ENCODE results near the gene TRIM21. TPM values are rescaled to one million over a fixed set of nuclear protein-coding genes. Genes with fewer than 3 reads are reported as not detected.

TRIM21 gene
- polyA plus RNA-seq, 3 donors, result 16.8 to 42.5 (median 29.9) TPM

DNA sequence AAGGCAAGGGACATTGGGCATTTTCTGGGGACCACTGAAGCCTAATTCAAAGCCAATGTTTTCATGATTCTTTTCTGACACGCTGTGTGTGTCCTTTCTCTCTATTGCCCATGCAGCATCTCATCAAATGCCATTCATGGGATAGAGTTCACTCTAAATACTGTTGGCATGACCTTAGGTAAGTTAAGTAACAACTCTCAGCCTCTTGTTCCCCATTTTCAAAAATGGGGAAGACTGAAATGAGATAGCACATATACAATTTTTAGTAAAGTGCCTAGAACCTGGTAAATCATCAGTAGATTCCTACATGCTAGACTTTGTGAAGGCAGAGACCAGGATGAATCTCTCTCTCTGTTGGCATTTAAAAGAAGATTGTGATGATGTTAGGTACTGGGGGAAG lies 42.9 kb upstream of the TRIM21 start:
- H3K36me3 ChIP-seq (replicated peaks in 1 of 2; ENCODE audit: control insufficient read depth in 1 of 2, insufficient read depth in 2 of 2, low read length in 2 of 2), result no peaks in the 10 kb centered on the region
- no peak overlapping the region for H3K4me3 ChIP-seq (replicated peaks in 1 of 3; ENCODE audit: low read depth in 2 of 3, low read length in 3 of 3)
- H3K27me3 ChIP-seq (ENCODE audit: control insufficient read depth in 2 of 2, insufficient read depth in 2 of 2, low read length in 2 of 2), result no peaks in the 10 kb centered on the region
- no peaks in the 10 kb centered on the region for H3K9me3 ChIP-seq (replicated peaks in 1 of 2; ENCODE audit: control insufficient read depth in 1 of 2, insufficient read depth in 1 of 2, low read length in 2 of 2)
- H3K4me1 ChIP-seq (ENCODE audit: control insufficient read depth in 1 of 2, insufficient read depth in 2 of 2, low read length in 2 of 2), result peaks cover 57 to 69% of the 10 kb centered on the region in 2 donors
- Mint-ChIP-seq H3K4me3 (peak overlapping the region in 1 of 2 donors; percentile 47), H3K4me1 (peaks cover 79% of the 10 kb centered on the region), H3K27me3 (ENCODE audit: low read depth in 3 of 3) (no peaks in the 10 kb centered on the region), H3K36me3 (peaks cover 18 to 31% of the 10 kb centered on the region in 2 donors), H3K27ac (peak overlapping the region; percentile 72 to 86 (median 84)), H3K9me3 (peaks cover 0 to 26% (median 5%) of the 10 kb centered on the region in 7 donors)
- H3K27ac ChIP-seq (ENCODE audit: low read depth in 1 of 2, low read length in 2 of 2), result peak overlapping the region in 1 of 2 donors; percentile 82
- H3K4me2 ChIP-seq (replicated peaks; ENCODE audit: extremely low read depth, low read length, poor library complexity, severe bottlenecking), result peak overlapping the region; percentile 12
- H3K79me2 ChIP-seq (ENCODE audit: insufficient read depth, low read length), result peaks cover 9% of the 10 kb centered on the region
- no peaks in the 10 kb centered on the region for H4K20me1 ChIP-seq (ENCODE audit: insufficient read depth, low read length)
- intact Hi-C loops (cut with micrococcal nuclease), result loop anchor here in 1 of 2 donors (10.0 kb wide), 1 partner anchor 48 kb away; the partner anchor contains the start of gene OR52K1
- WGBS (ENCODE audit: insufficient coverage), result no CpG with 5 or more reads among the region's 1 CpG
- no peak overlapping the region for H3K9ac ChIP-seq (ENCODE audit: insufficient read depth, low read length, poor library complexity, severe bottlenecking)
- H2AFZ ChIP-seq (ENCODE audit: insufficient read depth, low read depth, low read length, poor library complexity, severe bottlenecking), result no peak overlapping the region
- peak; percentile 38 to 64 (median 61) for DNase-seq
- TF ChIP-seq, protein P1, sequence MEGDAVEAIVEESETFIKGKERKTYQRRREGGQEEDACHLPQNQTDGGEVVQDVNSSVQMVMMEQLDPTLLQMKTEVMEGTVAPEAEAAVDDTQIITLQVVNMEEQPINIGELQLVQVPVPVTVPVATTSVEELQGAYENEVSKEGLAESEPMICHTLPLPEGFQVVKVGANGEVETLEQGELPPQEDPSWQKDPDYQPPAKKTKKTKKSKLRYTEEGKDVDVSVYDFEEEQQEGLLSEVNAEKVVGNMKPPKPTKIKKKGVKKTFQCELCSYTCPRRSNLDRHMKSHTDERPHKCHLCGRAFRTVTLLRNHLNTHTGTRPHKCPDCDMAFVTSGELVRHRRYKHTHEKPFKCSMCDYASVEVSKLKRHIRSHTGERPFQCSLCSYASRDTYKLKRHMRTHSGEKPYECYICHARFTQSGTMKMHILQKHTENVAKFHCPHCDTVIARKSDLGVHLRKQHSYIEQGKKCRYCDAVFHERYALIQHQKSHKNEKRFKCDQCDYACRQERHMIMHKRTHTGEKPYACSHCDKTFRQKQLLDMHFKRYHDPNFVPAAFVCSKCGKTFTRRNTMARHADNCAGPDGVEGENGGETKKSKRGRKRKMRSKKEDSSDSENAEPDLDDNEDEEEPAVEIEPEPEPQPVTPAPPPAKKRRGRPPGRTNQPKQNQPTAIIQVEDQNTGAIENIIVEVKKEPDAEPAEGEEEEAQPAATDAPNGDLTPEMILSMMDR (IDR thresholded peaks at IDR 0.05), result no peak

DNA sequence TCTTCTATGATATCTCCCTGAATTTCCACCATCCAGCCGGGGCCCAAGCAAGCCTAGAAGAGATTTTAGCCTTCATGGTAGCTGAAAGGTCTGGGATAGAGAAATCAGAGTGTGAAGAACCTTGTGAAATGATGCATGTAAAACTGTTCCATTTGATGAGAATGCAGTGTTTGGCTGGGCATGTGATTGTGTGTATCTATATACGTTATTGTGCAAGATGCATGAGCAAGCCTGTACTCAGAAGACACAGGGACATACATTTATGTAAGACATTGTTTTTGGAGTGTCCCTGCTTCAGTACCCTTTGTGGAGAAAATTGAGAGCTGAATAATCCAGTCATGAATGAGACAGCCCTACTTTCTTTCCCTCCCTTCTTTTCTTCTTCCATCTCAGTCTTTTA lies 40.4 kb upstream of the TRIM21 start:
- intact Hi-C loops (cut with micrococcal nuclease), result loop anchor here in 1 of 2 donors (10.0 kb wide), 1 partner anchor 51 kb away; the partner anchor contains the start of gene OR52K1

More for the DNA sequence above, 40.4 kb upstream of the TRIM21 start:
- no peaks in the 10 kb centered on the region for H4K20me1 ChIP-seq (ENCODE audit: insufficient read depth, low read length)
- DNase-seq, result peak; percentile 73 to 89 (median 80)
- H3K27me3 ChIP-seq (ENCODE audit: control insufficient read depth in 2 of 2, insufficient read depth in 2 of 2, low read length in 2 of 2), result no peaks in the 10 kb centered on the region
- Mint-ChIP-seq H3K27ac (peak overlapping the region; percentile 87 to 93 (median 89)), H3K4me3 (peak overlapping the region in 1 of 2 donors; percentile 6), H3K4me1 (peaks cover 65% of the 10 kb centered on the region), H3K27me3 (ENCODE audit: low read depth in 3 of 3) (no peaks in the 10 kb centered on the region), H3K9me3 (peaks cover 0 to 10% (median 3%) of the 10 kb centered on the region in 7 donors), H3K36me3 (peaks cover 35% of the 10 kb centered on the region in 2 donors)
- no peaks in the 10 kb centered on the region for H3K9me3 ChIP-seq (replicated peaks in 1 of 2; ENCODE audit: control insufficient read depth in 1 of 2, insufficient read depth in 1 of 2, low read length in 2 of 2)
- H3K4me2 ChIP-seq (replicated peaks; ENCODE audit: extremely low read depth, low read length, poor library complexity, severe bottlenecking), result peak overlapping the region; percentile 25
- TF ChIP-seq, protein P1 (IDR thresholded peaks at IDR 0.05), result no peak
- H3K9ac ChIP-seq (ENCODE audit: insufficient read depth, low read length, poor library complexity, severe bottlenecking), result no peak overlapping the region
- H3K27ac ChIP-seq (ENCODE audit: low read depth in 1 of 2, low read length in 2 of 2), result peak overlapping the region; percentile 55 to 82
- H3K4me1 ChIP-seq (ENCODE audit: control insufficient read depth in 1 of 2, insufficient read depth in 2 of 2, low read length in 2 of 2), result peaks cover 52 to 66% of the 10 kb centered on the region in 2 donors
- H3K79me2 ChIP-seq (ENCODE audit: insufficient read depth, low read length), result peaks cover 9% of the 10 kb centered on the region
- no CpG with 5 or more reads among the region's 2 CpGs for WGBS (ENCODE audit: insufficient coverage)
- H3K36me3 ChIP-seq (replicated peaks in 1 of 2; ENCODE audit: control insufficient read depth in 1 of 2, insufficient read depth in 2 of 2, low read length in 2 of 2), result no peaks in the 10 kb centered on the region
- peak overlapping the region in 1 of 3 experiments; percentile 22 for H3K4me3 ChIP-seq (replicated peaks in 1 of 3; ENCODE audit: low read depth in 2 of 3, low read length in 3 of 3)
- H2AFZ ChIP-seq (ENCODE audit: insufficient read depth, low read depth, low read length, poor library complexity, severe bottlenecking), result no peak overlapping the region
